ENCODE measurements around the gene EEIG1. TPM values are rescaled to one million over a fixed set of nuclear protein-coding genes. Genes with fewer than 3 reads are reported as not detected.

Gene EEIG1
- total RNA-seq, 1 donor = 20.6 TPM

GRCh38 chr9:128022886-128023285 is 42.1 kb upstream of the EEIG1 start:
- H3K79me2 ChIP-seq (ENCODE audit: insufficient read depth, low read length) = no peaks in the 10 kb centered on the region
- H3K27ac ChIP-seq (ENCODE audit: low read depth, low read length) = no peak overlapping the region
- no peaks in the 10 kb centered on the region for H3K36me3 ChIP-seq (ENCODE audit: insufficient read depth, low read length)

GRCh38 chr9:128021098-128021497 is 40.3 kb upstream of the EEIG1 start:
- H3K27me3 ChIP-seq (ENCODE audit: insufficient read depth, low read length) = peaks cover 4% of the 10 kb centered on the region
- no peaks in the 10 kb centered on the region for H3K79me2 ChIP-seq (ENCODE audit: insufficient read depth, low read length)
- H3K4me3 ChIP-seq (ENCODE audit: insufficient read depth, low read length) = no peak overlapping the region
- H3K27ac ChIP-seq (ENCODE audit: low read depth, low read length) = no peak overlapping the region
- H3K9me3 ChIP-seq (ENCODE audit: low read depth, low read length) = no peaks in the 10 kb centered on the region
- no peaks in the 10 kb centered on the region for H3K4me1 ChIP-seq (ENCODE audit: insufficient read depth, low read length)
- DNase-seq (ENCODE audit: insufficient read length, low spot score, missing footprints) = no peak
- no peaks in the 10 kb centered on the region for H4K20me1 ChIP-seq (ENCODE audit: insufficient read depth, low read length)
- no peaks in the 10 kb centered on the region for H3K36me3 ChIP-seq (ENCODE audit: insufficient read depth, low read length)
- no peak overlapping the region for H2AFZ ChIP-seq (ENCODE audit: low read length)
- TF ChIP-seq CTCF (IDR thresholded peaks at IDR 0.05; ENCODE audit: extremely low read depth, low read depth, low read length) = no peak
- H3K4me2 ChIP-seq (ENCODE audit: insufficient read depth, low read length) = no peak overlapping the region

More at GRCh38 chr9:128022886-128023285, 42.1 kb upstream of the EEIG1 start:
- H4K20me1 ChIP-seq (ENCODE audit: insufficient read depth, low read length) = no peaks in the 10 kb centered on the region
- no peaks in the 10 kb centered on the region for H3K4me1 ChIP-seq (ENCODE audit: insufficient read depth, low read length)
- peak; percentile 73 for DNase-seq (ENCODE audit: insufficient read length, low spot score, missing footprints)
- H3K4me3 ChIP-seq (ENCODE audit: insufficient read depth, low read length) = no peak overlapping the region
- no peak overlapping the region for H3K4me2 ChIP-seq (ENCODE audit: insufficient read depth, low read length)
- H2AFZ ChIP-seq (ENCODE audit: low read length) = peak overlapping the region; percentile 57
- H3K27me3 ChIP-seq (ENCODE audit: insufficient read depth, low read length) = no peaks in the 10 kb centered on the region
- TF ChIP-seq CTCF (IDR thresholded peaks at IDR 0.05; ENCODE audit: extremely low read depth, low read depth, low read length) = no peak
- H3K9me3 ChIP-seq (ENCODE audit: low read depth, low read length) = no peaks in the 10 kb centered on the region

- Histone ChIP-seq H2AFZ (ENCODE audit: low read length) (no peak overlapping the region), H3K4me1 (ENCODE audit: insufficient read depth, low read length) (no peaks in the 10 kb centered on the region), H3K36me3 (ENCODE audit: insufficient read depth, low read length) (no peaks in the 10 kb centered on the region), H3K27ac (ENCODE audit: low read depth, low read length) (no peak overlapping the region), H3K27me3 (ENCODE audit: insufficient read depth, low read length) (peaks cover 4% of the 10 kb centered on the region), H3K9me3 (ENCODE audit: low read depth, low read length) (no peaks in the 10 kb centered on the region), H3K4me3 (ENCODE audit: insufficient read depth, low read length) (no peak overlapping the region), H3K4me2 (ENCODE audit: insufficient read depth, low read length) (no peak overlapping the region), H3K79me2 (ENCODE audit: insufficient read depth, low read length) (no peaks in the 10 kb centered on the region), H4K20me1 (ENCODE audit: insufficient read depth, low read length) (no peaks in the 10 kb centered on the region)
- DNase-seq (ENCODE audit: insufficient read length, low spot score, missing footprints) = no peak
- no peak for TF ChIP-seq CTCF (IDR thresholded peaks at IDR 0.05; ENCODE audit: extremely low read depth, low read depth, low read length)
Observed at GRCh38 chr9:128020692-128021091, 39.9 kb upstream of the EEIG1 start.

GRCh38 chr9:128015696-128016095 is 34.9 kb upstream of the EEIG1 start:
- Histone ChIP-seq H4K20me1 (ENCODE audit: insufficient read depth, low read length) (no peaks in the 10 kb centered on the region), H3K27me3 (ENCODE audit: insufficient read depth, low read length) (peaks cover 12% of the 10 kb centered on the region), H3K27ac (ENCODE audit: low read depth, low read length) (no peak overlapping the region), H3K9me3 (ENCODE audit: low read depth, low read length) (no peaks in the 10 kb centered on the region), H3K4me3 (ENCODE audit: insufficient read depth, low read length) (no peak overlapping the region), H3K4me2 (ENCODE audit: insufficient read depth, low read length) (no peak overlapping the region), H3K36me3 (ENCODE audit: insufficient read depth, low read length) (no peaks in the 10 kb centered on the region), H2AFZ (ENCODE audit: low read length) (no peak overlapping the region), H3K79me2 (ENCODE audit: insufficient read depth, low read length) (no peaks in the 10 kb centered on the region), H3K4me1 (ENCODE audit: insufficient read depth, low read length) (peaks cover 6% of the 10 kb centered on the region)
- TF ChIP-seq CTCF (IDR thresholded peaks at IDR 0.05; ENCODE audit: extremely low read depth, low read depth, low read length) = no peak
- DNase-seq (ENCODE audit: insufficient read length, low spot score, missing footprints) = peak; percentile 31
